A673 (cell line): ENCODE data around the gene TFF1. TPM values are rescaled to one million over a fixed set of nuclear protein-coding genes. Genes with fewer than 3 reads are reported as not detected.

Source experiments
- BruUV-seq: library from RNA; stranded (reverse); fragments of 400-500 nt; replicated peaks from 2 replicates; lab custom pipeline; 2021; lab: Mats Ljungman, UMichigan
- CTCF ChIA-PET: fragments of 300-600 bp; sonication (Branson Sonifier 250); formaldehyde crosslinking; loops from one replicate; lab custom pipeline; 2022; ENCODE audit warnings: antibody characterized with exemption; lab: Charles Lee
- POLR2A ChIA-PET: fragments of 300-600 bp; sonication (Branson Sonifier 250); formaldehyde crosslinking; loops from one replicate; lab custom pipeline; 2022; ENCODE audit warnings: antibody characterized with exemption; ENCODE audit not compliant: low non-redundant PET; lab: Charles Lee
- DNase-seq: peaks from one replicate; pipeline ENCODE4 v3.0.0-alpha.2; 2015; ENCODE audit warnings: low spot score
- H3K27ac ChIP-seq: fragments of 200-600 bp; sonication (generic); 2 replicates; pipeline ENCODE4 v1.5.1; 2016; ENCODE audit warnings: mixed run types, low read depth, mild to moderate bottlenecking, mixed read lengths, antibody characterized with exemption, low read length; ENCODE audit not compliant: poor library complexity, severe bottlenecking
- H3K27me3 ChIP-seq: fragments of 200-600 bp; sonication (generic); replicated peaks from 2 replicates; pipeline ENCODE4 v1.6.1; 2017; ENCODE audit warnings: mixed run types, low read depth, mild to moderate bottlenecking, mixed read lengths, antibody characterized with exemption, low read length; ENCODE audit not compliant: insufficient read depth, poor library complexity
- H3K36me3 ChIP-seq: fragments of 200-600 bp; sonication (generic); 2 replicates; pipeline ENCODE4 v1.6.1; 2016; ENCODE audit warnings: mixed run types, mild to moderate bottlenecking, mixed read lengths, antibody characterized with exemption, low read length; ENCODE audit not compliant: insufficient read depth, poor library complexity, severe bottlenecking
- H3K4me1 ChIP-seq: fragments of 200-600 bp; sonication (generic); 2 replicates; pipeline ENCODE4 v1.6.1; 2017; ENCODE audit warnings: mixed run types, mild to moderate bottlenecking, mixed read lengths, antibody characterized with exemption, low read length; ENCODE audit not compliant: insufficient read depth, poor library complexity, severe bottlenecking
- H3K4me3 ChIP-seq: fragments of 200-600 bp; sonication (generic); 2 replicates; pipeline ENCODE4 v1.5.1; 2016; ENCODE audit warnings: low read depth, mixed run types, mild to moderate bottlenecking, mixed read lengths, low read length; ENCODE audit not compliant: poor library complexity, severe bottlenecking
- H3K9me3 ChIP-seq: fragments of 200-600 bp; sonication (generic); 2 replicates; pipeline ENCODE4 v1.6.1; 2016; ENCODE audit warnings: mixed run types, low read depth, mild to moderate bottlenecking, mixed read lengths, antibody characterized with exemption, low read length; ENCODE audit not compliant: poor library complexity, severe bottlenecking
- EZH2 ChIP-seq: fragments of 200-600 bp; sonication (generic); IDR thresholded peaks from 2 replicates; pipeline ENCODE4 v1.6.1; 2017; ENCODE audit warnings: borderline replicate concordance, low read depth, mild to moderate bottlenecking, mixed read lengths, antibody characterized with exemption, low read length; ENCODE audit not compliant: poor library complexity, severe bottlenecking
- intact Hi-C: fragments of 100-400 bp; cut with micrococcal nuclease; formaldehyde crosslinking; loops from one replicate; pipeline ENCODE4 v1.10.0; 2022; ENCODE audit not compliant: unreplicated experiment
- total RNA-seq: library from RNA; stranded (reverse); gene quantifications from 2 replicates; pipeline ENCODE4 v1.2.3, GENCODE V29; 2021
- TF ChIP-seq, protein P1 (sequence below): fragments of 300-800, 200-600 bp; sonication (generic); conservative IDR thresholded peaks from 2 replicates; pipeline ENCODE4 v1.5.1; 2017; ENCODE audit warnings: low read depth, mild to moderate bottlenecking, antibody characterized with exemption, low read length, moderate library complexity, mixed read lengths

TFF1 gene
- total RNA-seq, 1 experiment from 2014 or later = not detected

GRCh38 chr21:42377211-42377950 lies 11.0 kb upstream of the TFF1 start:
- no peaks in the 10 kb centered on the region for H3K36me3 ChIP-seq
- H3K4me1 ChIP-seq = no peaks in the 10 kb centered on the region
- intact Hi-C loops = no loop called here
- POLR2A ChIA-PET = no interaction called here
- DNase-seq = no peak
- H3K9me3 ChIP-seq = no peaks in the 10 kb centered on the region
- CTCF ChIA-PET = no interaction called here
- no peak overlapping the region for H3K4me3 ChIP-seq
- H3K27me3 ChIP-seq = no peaks in the 10 kb centered on the region
- H3K27ac ChIP-seq = no peak overlapping the region
- BruUV-seq = no TSS peak
- no peak for TF ChIP-seq EZH2
- TF ChIP-seq, protein P1, sequence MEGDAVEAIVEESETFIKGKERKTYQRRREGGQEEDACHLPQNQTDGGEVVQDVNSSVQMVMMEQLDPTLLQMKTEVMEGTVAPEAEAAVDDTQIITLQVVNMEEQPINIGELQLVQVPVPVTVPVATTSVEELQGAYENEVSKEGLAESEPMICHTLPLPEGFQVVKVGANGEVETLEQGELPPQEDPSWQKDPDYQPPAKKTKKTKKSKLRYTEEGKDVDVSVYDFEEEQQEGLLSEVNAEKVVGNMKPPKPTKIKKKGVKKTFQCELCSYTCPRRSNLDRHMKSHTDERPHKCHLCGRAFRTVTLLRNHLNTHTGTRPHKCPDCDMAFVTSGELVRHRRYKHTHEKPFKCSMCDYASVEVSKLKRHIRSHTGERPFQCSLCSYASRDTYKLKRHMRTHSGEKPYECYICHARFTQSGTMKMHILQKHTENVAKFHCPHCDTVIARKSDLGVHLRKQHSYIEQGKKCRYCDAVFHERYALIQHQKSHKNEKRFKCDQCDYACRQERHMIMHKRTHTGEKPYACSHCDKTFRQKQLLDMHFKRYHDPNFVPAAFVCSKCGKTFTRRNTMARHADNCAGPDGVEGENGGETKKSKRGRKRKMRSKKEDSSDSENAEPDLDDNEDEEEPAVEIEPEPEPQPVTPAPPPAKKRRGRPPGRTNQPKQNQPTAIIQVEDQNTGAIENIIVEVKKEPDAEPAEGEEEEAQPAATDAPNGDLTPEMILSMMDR = no peak

- Histone ChIP-seq H3K4me3 (no peak overlapping the region), H3K36me3 (no peaks in the 10 kb centered on the region), H3K27ac (no peak overlapping the region), H3K9me3 (no peaks in the 10 kb centered on the region), H3K27me3 (no peaks in the 10 kb centered on the region), H3K4me1 (no peaks in the 10 kb centered on the region)
- ChIA-PET POLR2A (no interaction called here), CTCF (no interaction called here)
- no TSS peak for BruUV-seq
- intact Hi-C loops = no loop called here
- DNase-seq = no peak
- TF ChIP-seq EZH2 = no peak
- TF ChIP-seq, protein P1 = no peak
Measured at GRCh38 chr21:42376338-42376982, 10.1 kb upstream of the TFF1 start.

GRCh38 chr21:42375966-42376337 lies 9.6 kb upstream of the TFF1 start:
- Histone ChIP-seq H3K9me3 (no peaks in the 10 kb centered on the region), H3K4me3 (no peak overlapping the region), H3K27ac (no peak overlapping the region), H3K4me1 (no peaks in the 10 kb centered on the region), H3K27me3 (no peaks in the 10 kb centered on the region), H3K36me3 (no peaks in the 10 kb centered on the region)
- DNase-seq = no peak
- TF ChIP-seq, protein P1 = no peak
- ChIA-PET CTCF (no interaction called here), POLR2A (no interaction called here)
- no TSS peak for BruUV-seq
- intact Hi-C loops = no loop called here
